ENCODE measurements around the gene MEF2D.

- TF ChIP-seq CTCF (IDR thresholded peaks at IDR 0.05; ENCODE audit: low read length) (no peak), EZH2 (IDR thresholded peaks at IDR 0.05; ENCODE audit: borderline replicate concordance, low read length) (no peak)
Observed at GRCh38 chr1:156525856-156526489, 25.4 kb upstream of the MEF2D start.
